ENCODE data around the gene AKR1B15.

AKR1B15 gene

GRCh38 chr7:134505856-134506255, 43.1 kb upstream of the AKR1B15 start:
- no peak for DNase-seq (ENCODE audit: extremely low read depth, insufficient read length)
- no peak for TF ChIP-seq CTCF (IDR thresholded peaks at IDR 0.05; ENCODE audit: insufficient read depth, low read length, poor library complexity, severe bottlenecking)
- Histone ChIP-seq H3K36me3 (ENCODE audit: control insufficient read depth, insufficient read depth, low read length) (no peaks in the 10 kb centered on the region), H3K27me3 (replicated peaks; ENCODE audit: control insufficient read depth, insufficient read depth, low read length) (no peaks in the 10 kb centered on the region), H3K4me3 (replicated peaks; ENCODE audit: low read depth, low read length) (no peak overlapping the region)

- no peak for TF ChIP-seq CTCF (IDR thresholded peaks at IDR 0.05; ENCODE audit: insufficient read depth, low read length, poor library complexity, severe bottlenecking)
- DNase-seq (ENCODE audit: extremely low read depth, insufficient read length), result no peak
- Histone ChIP-seq H3K4me3 (replicated peaks; ENCODE audit: low read depth, low read length) (no peak overlapping the region), H3K27me3 (replicated peaks; ENCODE audit: control insufficient read depth, insufficient read depth, low read length) (no peaks in the 10 kb centered on the region; the same call in 1 of the 2 replicates), H3K36me3 (ENCODE audit: control insufficient read depth, insufficient read depth, low read length) (no peaks in the 10 kb centered on the region)
Measured at GRCh38 chr7:134509010-134509409, 39.9 kb upstream of the AKR1B15 start.

- H3K4me3 ChIP-seq (replicated peaks; ENCODE audit: low read depth, low read length), result no peak overlapping the region
- DNase-seq (ENCODE audit: extremely low read depth, insufficient read length), result no peak
- no peak for TF ChIP-seq CTCF (IDR thresholded peaks at IDR 0.05; ENCODE audit: insufficient read depth, low read length, poor library complexity, severe bottlenecking)
Measured at GRCh38 chr7:134510646-134511045, 38.3 kb upstream of the AKR1B15 start.

GRCh38 chr7:134512271-134512670, 36.6 kb upstream of the AKR1B15 start:
- TF ChIP-seq CTCF (IDR thresholded peaks at IDR 0.05; ENCODE audit: insufficient read depth, low read length, poor library complexity, severe bottlenecking), result no peak
- no peak for DNase-seq (ENCODE audit: extremely low read depth, insufficient read length)
- Histone ChIP-seq H3K27me3 (replicated peaks; ENCODE audit: control insufficient read depth, insufficient read depth, low read length) (no peaks in the 10 kb centered on the region; the same call in 1 of the 2 replicates), H3K36me3 (ENCODE audit: control insufficient read depth, insufficient read depth, low read length) (no peaks in the 10 kb centered on the region), H3K4me3 (replicated peaks; ENCODE audit: low read depth, low read length) (no peak overlapping the region)

More at GRCh38 chr7:134510646-134511045, 38.3 kb upstream of the AKR1B15 start:
- no peaks in the 10 kb centered on the region for H3K36me3 ChIP-seq (ENCODE audit: control insufficient read depth, insufficient read depth, low read length)
- no peaks in the 10 kb centered on the region; the same call in 1 of the 2 replicates for H3K27me3 ChIP-seq (replicated peaks; ENCODE audit: control insufficient read depth, insufficient read depth, low read length)

GRCh38 chr7:134513169-134513752, 35.6 kb upstream of the AKR1B15 start:
- H3K27me3 ChIP-seq (replicated peaks; ENCODE audit: control insufficient read depth, insufficient read depth, low read length), result no peaks in the 10 kb centered on the region; the same call in 1 of the 2 replicates
- no peaks in the 10 kb centered on the region for H3K36me3 ChIP-seq (ENCODE audit: control insufficient read depth, insufficient read depth, low read length)
- H3K4me3 ChIP-seq (replicated peaks; ENCODE audit: low read depth, low read length), result no peak overlapping the region
- peak; percentile 63 for TF ChIP-seq CTCF (IDR thresholded peaks at IDR 0.05; ENCODE audit: insufficient read depth, low read length, poor library complexity, severe bottlenecking)
- no peak for DNase-seq (ENCODE audit: extremely low read depth, insufficient read length)

- no peaks in the 10 kb centered on the region for H3K36me3 ChIP-seq (ENCODE audit: control insufficient read depth, insufficient read depth, low read length)
- H3K4me3 ChIP-seq (replicated peaks; ENCODE audit: low read depth, low read length), result no peak overlapping the region
- H3K27me3 ChIP-seq (replicated peaks; ENCODE audit: control insufficient read depth, insufficient read depth, low read length), result no peaks in the 10 kb centered on the region; the same call in 1 of the 2 replicates
- TF ChIP-seq CTCF (IDR thresholded peaks at IDR 0.05; ENCODE audit: insufficient read depth, low read length, poor library complexity, severe bottlenecking), result no peak
- no peak for DNase-seq (ENCODE audit: extremely low read depth, insufficient read length)
Measured at GRCh38 chr7:134514106-134514505, 34.8 kb upstream of the AKR1B15 start.
